Smooth muscle cell (in vitro differentiated cells): ENCODE data around the gene NKAIN4. TPM values are rescaled to one million over a fixed set of nuclear protein-coding genes. Genes with fewer than 3 reads are reported as not detected.

Experiments used
- DNase-seq: peaks from one replicate; lab custom pipeline; 2025; ENCODE audit not compliant: unreplicated experiment; lab: John Stamatoyannopoulos, UW
- H2AFZ ChIP-seq: fragments of 200-600 bp; sonication (generic); 2 replicates; pipeline ENCODE4 v1.6.0; 2016; ENCODE audit warnings: antibody characterized with exemption, low read depth, mild to moderate bottlenecking
- H3F3A ChIP-seq: fragments of 200-600 bp; sonication (generic); 2 replicates; pipeline ENCODE4 v1.6.0; 2017; ENCODE audit warnings: antibody characterized with exemption, low read depth
- H3K27ac ChIP-seq: fragments of 200-600 bp; sonication (generic); 2 replicates; pipeline ENCODE4 v1.5.1; 2016; ENCODE audit warnings: low read depth, mild to moderate bottlenecking
- H3K27me3 ChIP-seq: fragments of 200-600 bp; sonication (generic); 2 replicates; pipeline ENCODE4 v1.6.1; 2016; ENCODE audit warnings: low read depth, mild to moderate bottlenecking
- H3K36me3 ChIP-seq: fragments of 200-600 bp; sonication (generic); 2 replicates; pipeline ENCODE4 v1.5.1; 2016; ENCODE audit warnings: low read depth
- H3K4me1 ChIP-seq: fragments of 200-600 bp; sonication (generic); 2 replicates; pipeline ENCODE4 v1.5.1; 2016; ENCODE audit warnings: low read depth
- H3K4me2 ChIP-seq: fragments of 200-600 bp; sonication (generic); 2 replicates; pipeline ENCODE4 v1.6.0; 2016; ENCODE audit warnings: mild to moderate bottlenecking
- H3K4me3 ChIP-seq: fragments of 200-600 bp; sonication (generic); 2 replicates; pipeline ENCODE4 v1.5.1; 2016; ENCODE audit warnings: mild to moderate bottlenecking
- H3K79me2 ChIP-seq: fragments of 200-600 bp; sonication (generic); 2 replicates; pipeline ENCODE4 v1.6.0; 2016; ENCODE audit warnings: low read depth, mild to moderate bottlenecking
- H3K9ac ChIP-seq: fragments of 200-600 bp; sonication (generic); 2 replicates; pipeline ENCODE4 v1.6.0; 2016; ENCODE audit warnings: low read depth
- H3K9me3 ChIP-seq: fragments of 200-600 bp; sonication (generic); replicated peaks from 2 replicates; pipeline ENCODE4 v1.5.1; 2016; ENCODE audit warnings: low read depth
- H4K20me1 ChIP-seq: fragments of 200-600 bp; sonication (generic); 2 replicates; pipeline ENCODE4 v1.6.0; 2016; ENCODE audit warnings: low read depth
- WGBS: methylation state at CpG from one replicate; pipeline ENCODE4 v1.1.7; 2016; ENCODE audit warnings: low lambda C conversion rate; 5-methylcytosine and 5-hydroxymethylcytosine counted together
- polyA plus RNA-seq: library from polyadenylated mRNA; unstranded; fragments of >200 nt; fragmentation: Nextera tagmentation; extraction: Ambion mirVana; gene quantifications from 2 replicates; pipeline ENCODE4 v1.2.1, GENCODE V29; 2016
- total RNA-seq: library from RNA; depleted of rRNA; stranded (reverse); fragments of >200 nt; gene quantifications from 2 replicates; pipeline ENCODE4 v1.2.3, GENCODE V29; 2014
- TF ChIP-seq, protein P1 (sequence below): fragments of 200-600 bp; sonication (generic); IDR thresholded peaks from 2 replicates; pipeline ENCODE4 v1.5.1; 2017; ENCODE audit warnings: borderline replicate concordance, mild to moderate bottlenecking, antibody characterized with exemption; ENCODE audit not compliant: insufficient read depth, poor library complexity, severe bottlenecking

The NKAIN4 gene
- 34.2 and 50.0 TPM in 2 replicates for total RNA-seq
- 19.8 and 78.9 TPM in 2 replicates for polyA plus RNA-seq

DNA sequence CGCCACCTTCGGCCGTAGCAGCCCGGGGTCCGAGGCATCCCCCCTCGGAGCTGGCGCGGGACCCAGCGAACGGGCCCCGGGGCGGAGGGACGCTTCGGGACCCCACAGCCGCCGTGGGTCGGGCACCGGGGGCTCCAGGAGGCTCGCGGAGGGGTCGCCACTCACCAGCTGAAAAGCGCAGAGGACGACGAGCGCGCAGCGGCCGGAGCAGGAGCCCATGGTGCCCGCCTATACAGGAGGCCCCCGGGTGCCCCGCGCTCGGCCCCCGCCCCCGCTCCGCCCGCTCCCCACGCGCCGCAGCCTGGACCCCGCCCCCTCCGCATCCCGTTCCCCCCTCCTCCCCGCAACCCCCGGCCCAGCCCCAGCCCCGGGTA is at the start of gene NKAIN4:
Gene NKAIN4, minus strand, starts transcription at position 232 of the 374 bp plus-strand sequence. Its CDS starts 13 bp downstream, at position 219.
- Histone ChIP-seq H3K27me3 (peaks cover 29% of the 10 kb centered on the region), H3K36me3 (no peaks in the 10 kb centered on the region), H3K27ac (no peak within 1 kb of the TSS), H4K20me1 (no peaks in the 10 kb centered on the region), H3K4me3 (peak within 1 kb of the TSS; percentile 58), H3K4me2 (peak within 1 kb of the TSS; percentile 94), H3K9me3 (no peaks in the 10 kb centered on the region), H3K9ac (no peak within 1 kb of the TSS), H3K79me2 (no peaks in the 10 kb centered on the region), H2AFZ (peak within 1 kb of the TSS; percentile 74), H3K4me1 (peaks cover 23% of the 10 kb centered on the region), H3F3A (no peaks in the 10 kb centered on the region)
- TF ChIP-seq, protein P1, sequence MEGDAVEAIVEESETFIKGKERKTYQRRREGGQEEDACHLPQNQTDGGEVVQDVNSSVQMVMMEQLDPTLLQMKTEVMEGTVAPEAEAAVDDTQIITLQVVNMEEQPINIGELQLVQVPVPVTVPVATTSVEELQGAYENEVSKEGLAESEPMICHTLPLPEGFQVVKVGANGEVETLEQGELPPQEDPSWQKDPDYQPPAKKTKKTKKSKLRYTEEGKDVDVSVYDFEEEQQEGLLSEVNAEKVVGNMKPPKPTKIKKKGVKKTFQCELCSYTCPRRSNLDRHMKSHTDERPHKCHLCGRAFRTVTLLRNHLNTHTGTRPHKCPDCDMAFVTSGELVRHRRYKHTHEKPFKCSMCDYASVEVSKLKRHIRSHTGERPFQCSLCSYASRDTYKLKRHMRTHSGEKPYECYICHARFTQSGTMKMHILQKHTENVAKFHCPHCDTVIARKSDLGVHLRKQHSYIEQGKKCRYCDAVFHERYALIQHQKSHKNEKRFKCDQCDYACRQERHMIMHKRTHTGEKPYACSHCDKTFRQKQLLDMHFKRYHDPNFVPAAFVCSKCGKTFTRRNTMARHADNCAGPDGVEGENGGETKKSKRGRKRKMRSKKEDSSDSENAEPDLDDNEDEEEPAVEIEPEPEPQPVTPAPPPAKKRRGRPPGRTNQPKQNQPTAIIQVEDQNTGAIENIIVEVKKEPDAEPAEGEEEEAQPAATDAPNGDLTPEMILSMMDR: no peak
- DNase-seq: no peak
- under 1% methylated on average over 24 of the region's 46 CpGs for WGBS

DNA sequence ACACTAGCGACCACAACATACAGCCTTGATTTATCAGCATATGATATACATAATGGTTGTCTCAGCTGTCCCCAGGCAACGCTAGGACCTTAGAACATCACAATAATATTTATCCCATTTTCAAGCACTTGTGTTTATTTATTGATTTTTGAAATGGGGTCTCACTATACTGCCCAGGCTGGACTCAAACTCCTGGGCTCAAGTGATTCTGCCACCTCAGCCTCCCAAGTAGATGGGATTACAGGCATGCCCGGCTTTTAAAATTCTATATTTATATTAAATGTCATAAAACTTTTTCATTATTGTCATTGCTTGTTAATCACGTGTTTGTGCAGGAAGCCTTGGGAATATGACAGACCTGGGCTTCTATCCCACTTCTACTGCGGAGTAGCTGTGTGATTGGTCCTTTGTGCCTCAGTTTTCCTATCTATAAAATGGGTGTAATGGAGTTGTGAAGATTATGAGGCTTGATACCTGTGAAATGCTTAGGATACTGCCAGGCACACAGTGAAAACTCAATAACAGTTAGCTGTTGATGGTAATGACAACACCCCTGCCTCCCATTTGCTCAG is 48.9 kb upstream of the NKAIN4 start:
- Histone ChIP-seq H3K4me2 (no peak overlapping the region), H2AFZ (no peak overlapping the region), H3K4me1 (no peaks in the 10 kb centered on the region), H4K20me1 (no peaks in the 10 kb centered on the region), H3K9ac (no peak overlapping the region), H3K4me3 (no peak overlapping the region), H3K27me3 (peaks cover 12% of the 10 kb centered on the region), H3F3A (no peaks in the 10 kb centered on the region), H3K79me2 (no peaks in the 10 kb centered on the region), H3K36me3 (no peaks in the 10 kb centered on the region), H3K9me3 (no peaks in the 10 kb centered on the region), H3K27ac (no peak overlapping the region)
- TF ChIP-seq, protein P1: no peak
- 76% methylated on average over 5 of the region's 5 CpGs for WGBS
- DNase-seq: no peak

DNA sequence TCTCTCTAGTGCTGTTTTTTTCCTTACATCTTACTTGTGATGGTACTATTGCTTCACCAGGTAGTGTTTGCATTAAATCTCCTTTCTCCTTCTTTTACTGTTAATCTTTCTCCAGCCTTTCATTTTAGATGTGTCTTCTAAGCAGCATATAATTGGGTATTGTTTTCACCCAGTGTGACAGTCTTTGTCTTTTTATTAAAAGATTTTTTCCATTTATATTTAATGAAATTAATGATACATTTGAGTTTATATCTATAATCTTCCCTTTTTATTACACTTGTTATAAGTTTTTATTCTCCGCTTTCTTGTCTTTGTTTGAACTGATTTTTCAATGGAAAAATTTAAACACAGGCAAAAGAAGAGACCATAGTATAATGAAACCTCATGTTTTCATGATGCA is 47.4 kb upstream of the NKAIN4 start:
- no peaks in the 10 kb centered on the region for H4K20me1 ChIP-seq
- H3F3A ChIP-seq: no peaks in the 10 kb centered on the region
- no peak overlapping the region for H3K4me3 ChIP-seq
- no peak overlapping the region for H3K9ac ChIP-seq
- DNase-seq: no peak
- no peaks in the 10 kb centered on the region for H3K36me3 ChIP-seq
- H3K4me1 ChIP-seq: no peaks in the 10 kb centered on the region
- H3K27ac ChIP-seq: no peak overlapping the region
- TF ChIP-seq, protein P1: no peak
- H3K4me2 ChIP-seq: no peak overlapping the region
- no peak overlapping the region for H2AFZ ChIP-seq
- peaks cover 12% of the 10 kb centered on the region for H3K27me3 ChIP-seq
- 97% methylated on average over 1 of the region's 1 CpG for WGBS
- no peaks in the 10 kb centered on the region for H3K79me2 ChIP-seq
- H3K9me3 ChIP-seq: no peaks in the 10 kb centered on the region

DNA sequence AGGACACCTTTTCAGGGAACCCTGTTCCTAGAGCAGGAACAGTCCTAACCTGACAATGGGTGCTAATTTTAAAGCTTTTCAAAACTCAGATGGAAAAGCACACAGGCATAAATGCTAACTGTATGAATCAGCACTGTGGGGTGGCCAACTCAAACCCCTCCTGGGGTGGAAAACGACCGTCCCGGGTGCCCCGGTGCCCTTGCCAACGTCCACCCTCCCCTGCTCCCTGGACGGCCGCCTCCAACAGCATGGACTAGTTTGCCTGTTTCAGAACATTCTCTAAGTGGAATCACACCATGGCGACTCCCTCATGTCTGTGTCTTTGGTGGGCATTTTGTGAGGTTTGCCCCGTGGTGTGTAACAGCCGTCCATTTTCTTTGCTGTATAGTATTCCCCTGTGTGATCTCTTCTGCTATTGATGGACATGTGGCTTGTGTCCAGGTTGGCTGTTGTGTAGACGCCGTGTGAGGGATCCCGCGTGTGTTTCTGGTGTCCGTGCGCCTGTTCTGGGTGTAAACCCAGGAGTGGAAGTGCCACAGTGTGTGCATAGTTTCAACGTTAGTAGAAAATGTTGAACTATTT is 44.6 kb upstream of the NKAIN4 start:
- Histone ChIP-seq H3K9me3 (no peaks in the 10 kb centered on the region), H3K79me2 (no peaks in the 10 kb centered on the region), H4K20me1 (no peaks in the 10 kb centered on the region), H3K4me1 (peaks cover 4% of the 10 kb centered on the region), H3K27me3 (peaks cover 20% of the 10 kb centered on the region), H3K27ac (no peak overlapping the region), H3F3A (no peaks in the 10 kb centered on the region), H3K9ac (no peak overlapping the region), H3K4me2 (no peak overlapping the region), H3K36me3 (no peaks in the 10 kb centered on the region), H3K4me3 (no peak overlapping the region), H2AFZ (no peak overlapping the region)
- 92% methylated on average over 17 of the region's 17 CpGs for WGBS
- TF ChIP-seq, protein P1: no peak
- no peak for DNase-seq
